K562 (cell line): ENCODE measurements around the gene RUVBL2. TPM values are rescaled to one million over a fixed set of nuclear protein-coding genes. Genes with fewer than 3 reads are reported as not detected.

ENCODE experiments used
- ARID3A ChIP-seq: IDR thresholded peaks from 2 replicates; pipeline ENCODE4 v1.6.1; 2012; ENCODE audit warnings: low read depth, low read length, improper control_type of control experiment, borderline replicate concordance
- BCL6 ChIP-seq: fragments of 250-450 bp; sonication (Bioruptor Pico); IDR thresholded peaks from 2 replicates; pipeline ENCODE4 v1.4.0; 2020
- CLOCK ChIP-seq: fragments of 250-450 bp; sonication (Bioruptor Pico); IDR thresholded peaks from 2 replicates; pipeline ENCODE4 v1.4.0; 2020; ENCODE audit warnings: mild to moderate bottlenecking, moderate library complexity, borderline replicate concordance
- E4F1 ChIP-seq: fragments of 250-450 bp; sonication (Bioruptor Pico); IDR thresholded peaks from 2 replicates; pipeline ENCODE4 v1.5.0; 2021; ENCODE audit warnings: mild to moderate bottlenecking, borderline replicate concordance
- EHMT2 ChIP-seq: fragments of 450-650 bp; IDR thresholded peaks from 2 replicates; pipeline ENCODE4 v1.6.1; 2018; ENCODE audit warnings: antibody characterized with exemption
- EP400 ChIP-seq: fragments of 450-650 bp; IDR thresholded peaks from 2 replicates; pipeline ENCODE4 v1.6.1; 2017; ENCODE audit warnings: antibody characterized with exemption, mild to moderate bottlenecking, moderate library complexity
- EZH2 ChIP-seq: IDR thresholded peaks from 2 replicates; pipeline ENCODE4 v1.6.1; 2012; ENCODE audit warnings: low read depth, mild to moderate bottlenecking, inconsistent platforms, low read length, borderline replicate concordance
- HSF4 ChIP-seq: fragments of 250-450 bp; sonication (Bioruptor Pico); IDR thresholded peaks from 2 replicates; pipeline ENCODE4 v2.1.2; 2022; ENCODE audit warnings: mild to moderate bottlenecking, moderate library complexity, borderline replicate concordance
- NCOA2 ChIP-seq, 2 experiments: fragments of 450-650 bp; IDR thresholded peaks; 2 replicates each; pipeline ENCODE4 v1.6.1; 2018; ENCODE audit warnings: mild to moderate bottlenecking in 2 of 2, moderate library complexity in 1 of 2; ENCODE audit not compliant: partially characterized antibody in 2 of 2
- SIRT6 ChIP-seq: IDR thresholded peaks from one replicate; pipeline ENCODE4 v1.6.1; 2012; ENCODE audit warnings: low read depth, mild to moderate bottlenecking, control low read depth, inconsistent platforms, low read length, moderate library complexity
- SOX6 ChIP-seq: fragments of 450-650 bp; IDR thresholded peaks from 2 replicates; pipeline ENCODE4 v1.6.1; 2014; ENCODE audit warnings: mild to moderate bottlenecking
- TAF15 ChIP-seq: fragments of 200-400 bp; formaldehyde crosslinking; IDR thresholded peaks from 2 replicates; pipeline ENCODE4 v1.6.1; 2017; ENCODE audit warnings: mild to moderate bottlenecking, low read depth, low read length, moderate library complexity
- TAF9B ChIP-seq: fragments of 450-650 bp; IDR thresholded peaks from 2 replicates; pipeline ENCODE4 v1.6.1; 2018; ENCODE audit warnings: mild to moderate bottlenecking; ENCODE audit not compliant: partially characterized antibody
- TAL1 ChIP-seq: fragments of 450-650 bp; IDR thresholded peaks from 2 replicates; pipeline ENCODE4 v1.6.1; 2016; ENCODE audit warnings: mild to moderate bottlenecking
- TBL1XR1 ChIP-seq, 2 experiments: IDR thresholded peaks; 2 replicates each; pipeline ENCODE4 v1.6.1; 2012; ENCODE audit warnings: improper control_type of control experiment in 2 of 2, low read length in 2 of 2, mild to moderate bottlenecking in 1 of 2
- TOE1 ChIP-seq, 2 experiments: fragments of 450-650 bp in 1 of 2; sonication (generic) in 1 of 2; formaldehyde crosslinking in 1 of 2; IDR thresholded peaks; 2 replicates each; pipeline versions ENCODE4 v1.7.1 to v1.8.0; 2016 to 2022; ENCODE audit warnings: borderline replicate concordance in 2 of 2, mild to moderate bottlenecking in 2 of 2, antibody characterized with exemption in 1 of 2, inconsistent platforms in 1 of 2, low read depth in 1 of 2, missing genetic modification reagents in 1 of 2, moderate library complexity in 1 of 2
- ZNF217 ChIP-seq: sonication (generic); formaldehyde crosslinking; IDR thresholded peaks from 2 replicates; pipeline ENCODE4 v1.8.0; 2022; ENCODE audit warnings: mild to moderate bottlenecking, missing genetic modification reagents
- ZNF282 ChIP-seq: sonication (generic); formaldehyde crosslinking; IDR thresholded peaks from 2 replicates; pipeline ENCODE4 v1.8.1; 2023; ENCODE audit warnings: missing genetic modification reagents
- ZNF324 ChIP-seq: fragments of 250-450 bp; sonication (Bioruptor Pico); IDR thresholded peaks from 2 replicates; pipeline ENCODE4 v1.4.0; 2020; ENCODE audit warnings: mild to moderate bottlenecking
- ZNF644 ChIP-seq: fragments of 200-800 bp; sonication (Bioruptor generic); IDR thresholded peaks from 2 replicates; pipeline ENCODE4 v1.6.1; 2016; ENCODE audit warnings: low read depth, missing genetic modification characterization, missing compliant biosample characterization
- polyA plus RNA-seq, 8 experiments: library from polyadenylated mRNA; depleted of rRNA in 4 of 8; stranded (reverse) in 5 of 8; unstranded in 3 of 8; fragments of >200 nt; fragmentation: Nextera tagmentation in 2 of 8; fragmentation: Illumina TruSeq in 1 of 8; extraction: Ambion mirVana in 2 of 8; extraction: Trizol in 1 of 8; gene quantifications; 2 replicates each; pipeline versions ENCODE4 v1.2.1 to v1.2.3, GENCODE V29; 2011 to 2014; ENCODE audit warnings: inconsistent platforms in 1 of 8, missing spikeins in 1 of 8
- total RNA-seq, 7 experiments: library from RNA; depleted of rRNA in 6 of 7; stranded (reverse); fragments of >200 nt in 6 of 7; fragmentation: Illumina TruSeq in 2 of 7; extraction: Trizol in 2 of 7; gene quantifications; 2 replicates each; pipeline versions ENCODE4 v1.2.1 to v1.2.3, GENCODE V29; 2011 to 2021; ENCODE audit warnings: low replicate concordance in 1 of 7
- TF ChIP-seq, protein P1 (sequence below): sonication (generic); formaldehyde crosslinking; IDR thresholded peaks from 2 replicates; pipeline ENCODE4 v1.5.0; 2020; ENCODE audit warnings: missing genetic modification reagents

RUVBL2 gene
- total and polyA plus RNA-seq, 9 of the 15 experiments (the other 6 are each of a cell fraction or from before 2014, with no cell fraction given): 71.4 to 453 (median 237) TPM

DNA sequence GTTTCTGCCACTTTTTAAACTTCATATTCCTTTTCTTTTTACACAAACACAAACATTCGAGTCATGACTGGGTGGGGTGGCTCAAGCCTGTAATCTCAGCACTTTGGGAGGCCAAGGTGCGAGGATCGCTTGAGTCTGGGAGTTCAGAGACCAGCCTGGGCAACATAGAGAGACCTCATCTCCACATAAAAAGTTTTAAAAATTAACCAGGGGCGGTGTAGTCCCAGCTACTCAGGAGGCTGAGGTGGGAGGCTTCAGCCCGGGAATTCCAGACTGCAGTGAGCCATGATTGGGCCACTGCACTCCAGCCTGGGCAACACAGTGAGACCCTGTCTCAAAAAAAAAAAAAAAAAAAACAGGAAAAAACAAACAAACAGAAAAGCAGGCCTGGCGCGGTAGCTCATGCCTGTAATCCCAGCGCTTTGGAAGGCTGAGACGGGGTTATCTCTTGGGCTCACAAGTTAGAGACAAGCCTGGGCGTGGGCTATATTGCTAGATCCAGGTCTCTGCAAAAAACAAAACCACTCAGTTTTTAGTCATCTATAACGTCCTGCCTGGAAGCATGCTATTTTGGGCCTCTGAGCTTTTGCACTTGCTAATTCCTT, 39.6 kb upstream of the RUVBL2 start (continued):
- no peak for TF ChIP-seq CLOCK (CRISPR knock-in tag)
- TF ChIP-seq TAF15: no peak
- no peak for TF ChIP-seq TAF9B
- no peak for TF ChIP-seq BCL6 (CRISPR knock-in tag)
- no peak for TF ChIP-seq ZNF217 (CRISPR knock-in tag)
- no peak for TF ChIP-seq ZNF644
- no peak for TF ChIP-seq EHMT2
- TF ChIP-seq EP400: no peak; the same call in 1 of the 2 replicates
- TF ChIP-seq ZNF282 (CRISPR knock-in tag): no peak
- TF ChIP-seq SOX6: no peak
- TF ChIP-seq TBL1XR1 (IDR thresholded peaks at IDR 0.05; ENCODE audit: low read length in 2 of 2): no peak
- TF ChIP-seq EZH2: no peak
- no peak for TF ChIP-seq TOE1 (IDR thresholded peaks at IDR 0.05; ENCODE audit: borderline replicate concordance)
- TF ChIP-seq TOE1 (CRISPR knock-in tag; IDR thresholded peaks at IDR 0.05; ENCODE audit: borderline replicate concordance, low read depth): no peak
- no peak for TF ChIP-seq E4F1
- no peak for TF ChIP-seq HSF4
- no peak for TF ChIP-seq SIRT6
- TF ChIP-seq TAL1: peak; percentile 38; the same call in 1 of the 2 replicates
- TF ChIP-seq NCOA2 (IDR thresholded peaks at IDR 0.05; ENCODE audit: partially characterized antibody in 2 of 2): no peak
- TF ChIP-seq, protein P1, sequence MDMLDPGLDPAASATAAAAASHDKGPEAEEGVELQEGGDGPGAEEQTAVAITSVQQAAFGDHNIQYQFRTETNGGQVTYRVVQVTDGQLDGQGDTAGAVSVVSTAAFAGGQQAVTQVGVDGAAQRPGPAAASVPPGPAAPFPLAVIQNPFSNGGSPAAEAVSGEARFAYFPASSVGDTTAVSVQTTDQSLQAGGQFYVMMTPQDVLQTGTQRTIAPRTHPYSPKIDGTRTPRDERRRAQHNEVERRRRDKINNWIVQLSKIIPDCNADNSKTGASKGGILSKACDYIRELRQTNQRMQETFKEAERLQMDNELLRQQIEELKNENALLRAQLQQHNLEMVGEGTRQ (CRISPR knock-in tag): no peak
- no peak for TF ChIP-seq ARID3A
- TF ChIP-seq ZNF324 (CRISPR knock-in tag): no peak
